Measurements from ENCODE around the gene L3MBTL4.
"Not testable (repeated sequence)": the region's sequence is repeated elsewhere in the genome, so short reads cannot be mapped to it uniquely, and the experiment has no call there.

The L3MBTL4 gene

DNA sequence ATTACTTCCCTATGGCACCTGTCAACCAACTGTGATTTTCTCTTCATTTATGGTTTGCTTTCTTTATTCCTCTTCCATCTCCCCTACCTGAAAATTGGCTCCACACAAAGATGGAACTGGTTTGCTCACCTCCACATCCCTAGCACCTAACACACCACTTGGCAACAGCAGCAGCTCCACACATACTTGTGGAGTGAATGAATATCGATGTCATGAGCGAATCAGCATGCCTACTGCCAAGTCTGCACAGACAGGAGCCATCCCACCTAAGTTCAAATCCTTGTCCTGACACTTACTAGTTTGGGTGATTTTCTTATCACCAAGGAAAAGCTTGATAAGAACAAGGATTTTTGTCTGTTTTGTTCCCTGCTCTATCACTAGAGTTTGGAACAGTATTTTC lies 328.0 kb downstream of the L3MBTL4 start:
- DNase-seq, result no peak

DNA sequence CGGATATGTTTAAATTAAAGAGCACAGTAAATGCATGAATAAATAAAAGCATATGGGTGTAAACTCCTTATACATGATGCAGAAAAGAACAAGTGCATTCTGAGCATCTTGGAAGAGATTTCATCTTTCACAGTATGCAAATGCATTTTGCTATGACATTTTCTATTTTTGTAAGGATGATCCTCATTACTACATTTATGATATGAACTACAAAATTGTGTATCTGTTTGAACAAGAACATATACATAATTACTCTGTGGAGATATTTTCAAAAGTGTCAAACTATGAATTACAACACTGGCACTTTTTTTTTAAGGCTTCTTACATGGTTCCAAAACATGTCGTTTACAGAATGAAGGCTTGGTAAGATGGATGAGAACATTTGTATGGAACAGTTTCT lies 335.3 kb downstream of the L3MBTL4 start:
- DNase-seq, result no peak

DNA sequence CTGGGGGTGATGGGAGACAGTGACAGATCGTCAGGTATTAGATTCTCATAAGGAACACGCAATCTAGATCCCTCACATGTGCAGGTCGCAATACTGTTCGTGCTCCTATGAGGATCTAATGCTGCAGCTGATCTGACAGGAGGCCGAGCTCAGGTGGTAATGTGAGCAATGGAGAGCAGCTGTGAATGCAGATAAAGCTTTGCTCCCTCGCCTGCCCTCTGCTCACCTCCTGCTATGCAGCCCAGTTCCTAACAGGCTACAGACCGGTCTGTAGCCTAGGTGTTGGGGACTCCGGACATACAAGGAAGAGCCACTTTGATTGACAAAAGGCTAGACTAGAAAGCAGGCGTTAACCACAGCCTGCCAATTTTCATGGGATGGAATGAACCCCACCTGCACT lies 335.8 kb downstream of the L3MBTL4 start:
- no peak for DNase-seq

DNA sequence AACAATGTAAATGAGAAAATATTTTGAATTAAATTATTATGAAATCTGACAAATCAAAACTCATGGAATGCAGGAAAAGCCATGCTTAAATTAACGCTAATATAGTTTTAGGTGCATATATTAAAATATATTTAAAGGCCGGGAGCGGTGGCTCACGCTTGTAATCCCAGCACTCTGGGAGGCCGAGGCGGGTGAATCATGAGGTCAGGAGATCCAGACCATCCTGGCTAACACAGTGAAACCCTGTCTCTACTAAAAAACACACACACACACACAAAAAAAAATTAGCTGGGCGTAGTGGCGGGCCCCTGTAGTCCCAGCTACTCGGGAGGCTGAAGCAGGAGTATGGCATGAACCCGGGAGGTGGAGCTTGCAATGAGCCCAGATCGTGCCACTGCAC lies 342.3 kb downstream of the L3MBTL4 start:
- not testable (repeated sequence) for DNase-seq

DNA sequence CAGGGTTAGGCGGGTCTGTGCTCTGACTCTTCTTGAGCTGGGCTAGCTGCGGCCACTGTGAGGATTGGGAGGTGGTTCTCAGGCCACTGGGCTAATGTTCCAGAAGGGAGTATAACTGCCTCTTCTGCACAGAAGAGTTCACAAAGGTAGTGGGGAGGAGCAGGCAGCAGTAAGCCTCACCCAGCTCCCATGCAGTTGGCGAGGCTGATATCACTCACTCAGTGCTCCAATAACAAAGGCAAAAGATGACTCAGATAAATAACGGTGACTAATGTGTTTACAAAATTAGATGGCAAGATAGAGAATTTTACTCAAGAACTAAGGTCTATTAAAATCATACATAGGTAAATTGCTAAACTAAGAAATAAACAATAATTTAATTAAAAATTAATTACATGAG lies 345.2 kb downstream of the L3MBTL4 start:
- no peak for DNase-seq

DNA sequence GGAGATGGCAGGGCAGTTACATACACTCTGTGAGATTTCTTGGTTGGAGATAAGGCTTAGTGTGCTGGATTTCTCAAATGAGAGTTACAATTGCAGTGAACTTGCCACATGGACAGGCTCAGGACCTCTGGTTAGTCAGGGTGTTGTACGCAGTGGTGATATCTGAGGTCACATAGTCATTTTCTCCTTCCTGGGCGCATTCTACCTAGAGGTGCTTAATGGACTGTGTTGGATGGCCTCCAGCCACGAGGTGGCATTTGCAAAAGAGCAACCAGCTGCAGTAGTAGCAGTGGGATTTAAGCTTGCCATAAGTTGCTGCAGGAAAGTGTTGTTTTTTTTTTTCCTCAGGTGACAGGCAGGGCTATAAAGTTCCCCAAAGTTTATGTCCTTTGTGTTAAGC lies 345.6 kb downstream of the L3MBTL4 start:
- no peak for DNase-seq

DNA sequence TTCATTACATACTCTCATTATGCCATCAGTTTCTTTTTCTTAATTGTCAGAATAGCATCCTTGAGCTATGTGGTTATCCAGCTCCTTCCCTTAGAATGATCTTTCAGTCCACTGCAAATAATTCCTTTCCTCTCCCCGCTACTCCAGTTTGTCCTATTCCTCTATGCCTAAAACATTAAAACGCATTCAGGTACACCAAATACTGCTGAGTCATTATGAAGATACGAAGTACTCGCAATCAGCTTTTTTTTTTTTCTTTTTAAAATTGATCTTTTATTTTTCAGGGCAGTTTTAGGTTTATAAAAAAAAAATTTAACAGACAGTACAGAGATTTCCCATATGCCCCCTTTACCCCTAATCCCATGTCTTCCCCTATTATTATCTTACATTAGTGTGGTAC lies 354.6 kb downstream of the L3MBTL4 start:
- no peak for DNase-seq

DNA sequence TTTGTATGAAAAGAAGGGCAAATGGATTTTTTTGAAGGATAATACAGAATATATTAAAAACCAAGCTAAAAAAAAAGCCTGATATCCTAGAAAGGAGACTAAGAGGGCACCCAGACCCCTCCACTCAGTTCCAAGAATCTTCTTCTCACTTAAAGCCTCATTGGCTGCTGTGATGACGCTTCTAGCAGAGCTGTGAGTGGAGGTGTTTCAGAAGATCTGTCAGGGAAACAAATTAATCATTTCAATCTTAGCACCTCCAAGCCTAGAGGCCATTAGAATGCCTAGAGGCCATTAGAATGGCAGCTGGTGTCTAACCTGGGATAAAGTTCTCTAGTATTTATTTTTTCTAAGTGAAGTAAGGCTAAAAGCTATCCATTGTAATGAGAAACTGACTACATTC lies 355.2 kb downstream of the L3MBTL4 start:
- no peak for DNase-seq

DNA sequence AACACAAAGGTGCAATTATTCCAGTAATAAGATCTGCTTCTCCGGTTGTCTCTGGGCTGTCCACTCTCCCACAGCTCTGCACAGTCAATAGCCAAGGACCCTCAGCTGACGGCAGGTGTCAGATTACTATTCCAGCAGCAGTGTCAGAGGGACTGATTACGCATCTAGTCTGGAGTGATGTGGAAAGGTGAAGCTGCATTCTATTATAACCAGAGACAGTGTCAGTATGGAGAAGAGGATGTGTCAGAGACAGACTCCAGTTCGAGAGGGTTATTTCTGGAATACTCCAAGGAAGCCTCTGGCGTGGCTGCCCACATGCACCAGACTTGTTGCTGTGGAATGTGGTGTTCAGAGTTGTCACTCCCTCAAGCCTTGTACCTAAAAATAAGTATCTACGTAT lies 355.8 kb downstream of the L3MBTL4 start:
- no peak for DNase-seq

DNA sequence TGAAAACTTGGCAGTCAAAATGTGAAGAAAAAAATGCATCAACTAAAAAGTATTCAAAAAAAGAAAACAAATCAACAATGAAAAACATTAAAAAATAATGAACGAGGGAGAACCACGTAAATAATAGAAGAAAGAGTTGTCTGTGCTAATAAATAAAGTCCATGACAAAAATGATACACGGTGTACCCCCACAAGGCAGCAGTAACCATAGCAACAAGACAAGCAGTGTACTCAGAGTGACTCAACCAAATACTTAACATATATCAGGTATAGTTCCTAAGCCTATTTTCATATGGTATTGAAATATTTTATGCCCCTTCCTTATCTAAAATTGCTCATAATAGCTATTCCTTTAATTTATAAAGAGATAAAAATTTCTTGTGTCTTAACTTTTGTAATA lies 357.1 kb downstream of the L3MBTL4 start:
- no peak for DNase-seq

DNA sequence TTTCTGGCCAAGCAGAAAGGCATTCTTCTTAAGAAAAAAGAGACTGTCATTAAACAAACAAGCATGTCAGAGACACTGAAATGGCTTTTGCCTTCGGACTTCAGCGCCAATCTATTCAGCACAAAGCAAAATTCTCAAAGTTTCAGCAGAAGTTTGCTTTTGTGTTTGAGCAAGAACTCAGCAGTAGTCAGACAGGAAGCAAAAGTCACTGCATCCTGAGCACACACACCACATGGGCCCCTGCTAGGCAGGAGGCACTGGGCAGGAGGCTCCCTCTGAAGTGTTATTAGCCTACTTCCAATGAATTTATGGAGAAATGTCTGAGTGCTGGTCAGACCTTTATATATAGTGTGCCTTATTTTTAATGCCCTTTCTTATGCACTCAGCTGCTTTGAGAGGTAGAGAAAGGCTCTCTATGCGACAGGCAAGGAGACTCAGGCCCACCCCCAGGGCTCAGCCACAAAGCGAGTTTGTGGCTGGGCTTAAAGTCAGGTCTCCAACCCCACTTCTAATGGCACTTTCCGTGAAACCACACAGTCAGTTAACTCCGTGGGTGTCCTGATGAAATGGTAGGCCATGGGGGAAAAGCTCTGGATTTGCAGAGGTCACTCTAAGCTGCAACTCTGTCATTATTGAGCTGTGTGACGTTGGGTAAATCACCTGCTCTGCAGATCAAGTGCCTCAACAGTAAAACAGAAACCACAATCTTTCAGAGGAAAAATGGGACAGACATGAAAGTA lies 358.4 kb downstream of the L3MBTL4 start:
- DNase-seq, result no peak

DNA sequence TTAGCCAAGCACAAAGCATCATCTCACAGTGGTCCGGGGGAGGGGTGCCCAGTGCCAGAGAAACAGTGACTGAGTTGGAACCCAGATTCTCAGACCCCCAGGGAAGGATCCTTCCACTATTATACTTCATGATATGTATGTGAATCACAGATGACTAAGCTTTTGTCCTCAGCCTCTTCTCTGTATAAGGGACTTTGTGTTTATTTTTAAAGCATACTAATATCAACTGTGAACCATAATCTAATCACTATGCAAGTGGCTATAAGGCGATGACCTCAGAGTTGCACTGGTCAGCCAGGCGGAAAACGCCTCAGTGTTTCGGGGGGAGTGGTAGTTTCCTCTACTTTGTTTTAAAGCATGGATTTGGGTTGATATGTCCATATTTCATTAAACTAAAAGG lies 359.0 kb downstream of the L3MBTL4 start:
- no peak for DNase-seq

DNA sequence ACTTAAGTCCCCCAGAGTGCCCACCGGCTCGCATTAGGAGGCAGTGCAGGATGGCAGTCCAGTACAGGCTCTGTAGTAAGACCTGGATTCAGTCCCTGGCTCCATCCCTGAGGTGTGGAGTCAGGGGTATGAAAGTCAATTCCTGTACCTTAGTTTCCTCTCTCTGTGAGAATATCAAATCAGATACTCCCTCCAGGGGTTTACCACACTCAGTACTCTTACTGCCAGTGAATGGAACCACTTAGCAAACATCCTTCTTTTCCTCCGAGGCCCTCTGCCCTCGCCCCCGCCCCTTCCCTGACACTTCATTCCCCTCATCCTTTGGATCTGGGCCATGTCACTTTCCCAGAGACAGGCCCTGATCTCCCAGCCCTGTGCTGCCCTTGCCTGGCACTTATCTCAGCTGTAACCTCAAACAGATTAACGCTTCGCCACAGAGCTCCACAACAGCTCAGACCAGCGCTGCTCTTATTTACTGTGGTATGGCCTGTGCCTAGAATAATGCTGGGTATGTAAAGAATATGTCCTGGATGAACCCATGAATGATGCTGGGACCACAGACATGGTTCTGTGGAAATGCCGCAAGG lies 360.4 kb downstream of the L3MBTL4 start:
- no peak for DNase-seq

DNA sequence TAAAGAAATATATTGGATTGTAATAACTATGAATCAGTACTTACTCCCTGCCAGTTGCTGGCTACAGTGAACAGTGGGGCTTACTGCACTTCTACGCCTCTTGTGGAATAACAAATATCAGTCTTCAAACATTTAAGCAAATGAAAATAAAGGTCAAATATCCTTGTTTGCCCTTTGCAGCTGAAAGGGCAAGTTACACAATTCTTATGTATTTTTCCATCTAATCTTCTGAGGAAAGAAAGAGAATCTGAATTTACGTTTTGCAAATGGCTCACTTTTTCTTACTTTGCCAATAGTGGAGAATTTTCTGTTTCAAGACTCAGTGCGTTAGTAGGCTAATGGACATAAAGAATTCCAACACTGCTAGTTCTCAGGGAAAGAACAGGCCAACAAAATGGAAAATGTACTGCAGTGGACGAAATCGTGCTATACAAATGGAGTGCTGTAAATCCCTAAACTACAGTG lies 362.2 kb downstream of the L3MBTL4 start:
- DNase-seq, result no peak

DNA sequence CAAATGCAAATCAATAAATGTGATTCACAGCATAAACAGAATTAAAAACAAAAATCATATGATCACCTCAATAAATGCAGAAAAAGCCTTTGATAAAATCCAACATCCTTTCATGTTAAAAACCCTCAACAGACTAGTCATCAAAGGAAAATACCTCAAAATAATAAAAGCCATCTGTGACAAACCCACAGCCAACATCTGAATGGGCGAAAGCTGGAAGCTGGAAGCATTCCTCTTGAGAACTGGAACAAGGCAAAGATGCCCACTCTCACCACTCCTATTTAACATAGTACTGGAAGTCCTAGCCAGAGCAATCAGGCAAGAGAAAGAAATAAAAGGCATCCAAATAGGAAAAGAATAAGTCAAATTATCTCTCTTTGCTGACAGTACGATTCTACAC lies 367.1 kb downstream of the L3MBTL4 start:
- not testable (repeated sequence) for DNase-seq

DNA sequence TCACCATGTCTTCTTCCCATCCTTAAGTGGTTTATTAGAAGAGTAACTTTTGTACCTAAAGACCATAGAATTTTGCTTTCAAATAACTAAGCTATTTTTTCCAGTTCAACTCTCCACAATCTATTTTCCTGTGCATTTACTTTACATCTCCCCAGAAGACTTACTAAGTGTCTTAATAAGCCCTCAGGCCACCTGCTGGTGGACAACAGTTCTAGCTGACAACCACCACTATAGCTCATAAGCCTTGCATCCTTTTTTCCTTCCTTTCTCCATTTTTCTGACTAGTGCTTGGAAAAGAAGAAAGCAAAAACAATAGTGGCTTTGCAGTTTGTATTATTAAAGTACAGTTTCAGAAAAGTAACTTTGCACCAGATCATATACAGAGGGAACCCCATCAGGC lies 369.9 kb downstream of the L3MBTL4 start:
- no peak for DNase-seq

DNA sequence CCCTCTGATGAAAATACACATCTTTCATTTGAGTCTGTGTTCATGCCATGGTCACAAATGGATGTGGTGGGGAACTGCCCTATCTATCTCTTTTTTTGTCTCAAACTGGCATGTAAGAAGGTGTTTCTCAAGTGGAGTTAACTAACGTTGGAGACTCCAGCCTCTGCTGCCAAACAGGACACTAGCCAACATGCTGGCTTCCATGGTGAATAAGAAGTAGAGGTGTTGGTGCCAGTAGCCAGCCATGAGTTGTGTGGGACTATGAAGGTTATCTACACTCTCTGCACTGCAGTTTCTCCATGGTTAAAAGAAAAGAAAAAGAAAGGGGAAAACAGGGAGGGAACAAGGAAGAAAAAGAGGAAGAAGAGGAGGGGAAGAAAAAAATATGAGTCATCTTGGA lies 370.4 kb downstream of the L3MBTL4 start:
- no peak for DNase-seq

DNA sequence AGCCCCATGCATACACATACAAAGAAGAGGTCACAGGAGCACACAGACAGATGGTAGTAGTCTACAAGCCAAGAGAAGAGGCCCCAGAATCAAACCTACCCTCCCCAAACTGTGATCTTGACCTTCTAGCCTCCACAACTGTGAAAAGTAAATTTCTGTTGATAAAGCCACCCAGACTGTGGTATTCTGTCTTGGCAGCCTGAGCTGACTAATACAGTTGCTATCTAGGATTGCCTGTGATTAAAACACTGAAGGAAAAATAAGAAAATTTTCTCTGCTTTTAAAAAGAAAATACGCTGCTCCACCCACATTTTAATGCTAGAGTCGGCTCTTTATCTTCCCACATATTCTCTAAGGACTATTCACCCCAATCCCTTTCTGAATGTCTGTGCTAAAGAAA lies 375.7 kb downstream of the L3MBTL4 start:
- no peak for DNase-seq

DNA sequence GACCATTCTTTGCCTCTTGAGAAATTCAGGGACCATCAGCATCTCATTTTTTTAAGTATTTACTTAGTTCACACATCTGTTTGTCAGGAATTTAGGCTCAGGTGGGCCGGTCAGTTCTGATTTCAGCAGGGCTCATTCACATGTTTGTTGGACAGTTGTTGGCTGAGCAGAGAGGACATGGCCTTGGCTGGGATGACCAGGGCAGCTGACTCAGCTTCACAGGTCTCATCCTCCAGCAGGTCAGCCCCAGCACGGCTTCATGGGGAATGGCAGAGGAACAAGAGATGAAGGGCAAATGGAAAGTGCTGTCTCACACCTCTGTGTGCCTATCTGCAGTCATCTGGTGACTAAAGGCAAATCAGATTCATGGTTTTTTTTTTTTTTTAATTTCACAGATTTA lies 383.3 kb downstream of the L3MBTL4 start:
- DNase-seq, result no peak

DNA sequence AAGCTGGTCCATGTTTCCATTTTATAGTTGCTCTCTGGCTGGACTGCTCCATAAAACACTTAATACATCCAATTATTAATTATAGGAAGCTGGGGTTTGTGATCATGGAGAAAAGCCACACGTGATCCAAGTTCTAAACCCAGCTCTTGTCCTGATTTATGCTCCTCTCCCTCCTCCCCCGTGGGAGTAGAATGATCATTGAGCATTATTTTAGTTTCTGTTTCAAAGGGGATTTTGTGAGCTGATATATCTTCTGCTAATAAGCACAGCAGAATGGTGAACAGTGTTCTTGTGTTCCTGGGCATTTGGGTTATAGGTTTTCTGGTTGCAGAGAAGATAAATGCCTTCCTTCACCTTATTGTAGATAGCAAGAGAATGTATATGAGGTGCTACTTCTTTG lies 383.7 kb downstream of the L3MBTL4 start:
- no peak for DNase-seq

DNA sequence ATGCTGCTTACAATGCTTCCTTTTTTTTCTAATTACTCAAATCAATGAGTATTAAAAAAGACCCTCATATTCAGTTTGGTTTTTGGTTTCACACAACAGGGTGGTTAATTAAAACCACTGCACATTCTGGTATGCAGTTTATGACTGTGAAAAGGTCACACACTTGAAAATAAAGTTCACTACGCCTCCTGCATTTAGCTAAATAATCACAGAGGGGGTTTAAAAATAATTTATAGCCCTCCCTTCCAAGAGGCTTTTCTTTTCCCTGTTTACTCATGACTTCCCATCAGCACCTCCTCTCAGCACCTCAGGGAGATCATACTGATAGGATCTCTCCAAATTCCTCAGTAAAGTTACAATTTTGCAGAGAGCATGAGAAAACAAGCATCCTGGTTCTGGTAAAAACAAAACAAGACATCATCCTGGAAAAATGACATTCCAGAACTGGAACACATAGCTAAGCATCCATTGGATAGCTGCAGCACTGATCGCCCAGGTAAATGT lies 389.9 kb downstream of the L3MBTL4 start:
- DNase-seq, result no peak

DNA sequence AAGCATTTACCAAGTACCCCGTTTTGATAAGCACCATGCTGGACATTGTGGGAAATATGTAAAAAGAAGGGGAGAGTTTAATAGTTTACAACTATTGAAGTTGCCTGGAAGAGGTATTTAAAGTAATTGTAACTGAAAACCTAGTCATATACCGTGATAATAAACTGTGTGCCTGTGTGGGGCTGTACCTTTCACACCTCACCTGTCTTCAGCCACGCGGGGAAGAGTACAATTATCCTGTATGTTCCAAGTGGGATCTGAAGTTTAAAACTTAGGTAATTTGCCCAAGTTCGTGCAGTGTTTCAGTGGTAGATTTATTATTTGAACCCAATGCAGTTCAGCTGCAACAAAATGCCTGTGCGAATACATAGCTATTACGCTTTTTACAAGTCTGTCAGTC lies 391.2 kb downstream of the L3MBTL4 start:
- no peak for DNase-seq

DNA sequence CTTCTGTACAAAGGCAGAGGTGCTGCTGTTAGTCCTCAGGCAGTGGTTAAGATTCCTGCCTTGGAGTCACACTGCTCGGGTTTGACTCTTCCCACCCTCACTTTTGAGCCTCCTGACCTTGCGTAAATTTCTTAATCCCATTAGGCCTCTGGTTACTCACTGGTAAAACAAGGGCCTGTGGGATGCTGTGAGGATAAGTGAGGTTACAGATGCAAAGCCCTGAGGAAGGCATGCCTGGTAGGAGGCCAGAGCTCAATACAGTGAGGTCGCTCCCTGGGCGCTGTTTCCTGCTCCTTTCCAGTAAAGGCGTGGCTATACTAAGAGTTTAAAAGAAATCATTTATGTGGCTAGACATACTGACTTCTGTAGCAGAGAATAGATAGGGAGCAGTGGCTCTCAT lies 391.9 kb downstream of the L3MBTL4 start:
- DNase-seq, result no peak

DNA sequence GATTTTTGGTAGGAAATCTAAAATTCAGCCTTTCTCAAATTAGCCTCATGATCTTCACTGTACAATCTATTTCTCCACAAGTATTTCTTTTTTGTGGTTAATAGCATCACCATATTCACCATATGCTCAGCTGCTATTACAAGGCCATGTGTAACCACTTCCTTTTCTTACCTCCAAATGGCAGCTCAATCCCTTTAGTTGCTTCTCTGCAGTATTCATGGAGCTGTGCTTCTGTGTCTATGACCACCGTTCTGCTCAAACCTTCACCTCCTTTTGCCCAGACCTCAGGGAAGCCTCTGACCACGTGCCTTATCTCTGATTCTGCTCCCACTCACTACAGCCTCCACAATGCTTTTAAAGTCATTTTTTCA lies 392.7 kb downstream of the L3MBTL4 start:
- DNase-seq, result no peak
